H1 (cell line): Measurements from ENCODE around the gene GNG7.

Experiments used
- CBX5 ChIP-seq: fragments of 300-800, 300-1000 bp; sonication (generic); IDR thresholded peaks from 2 replicates; pipeline ENCODE4 v1.7.1; 2016; ENCODE audit warnings: antibody characterized with exemption, low read length, low read depth
- CTCF ChIP-seq, 3 experiments: IDR thresholded peaks; 1 replicate in 2 of 3; 2 replicates in 1 of 3; pipeline versions ENCODE4 v1.5.1 to v1.6.1; 2011; ENCODE audit warnings: low read length in 3 of 3, mild to moderate bottlenecking in 3 of 3, inconsistent platforms in 2 of 3, low read depth in 1 of 3, moderate library complexity in 1 of 3; ENCODE audit not compliant: insufficient read depth in 1 of 3; ENCODE audit errors: control extremely low read depth in 1 of 3
- FOSL1 ChIP-seq: IDR thresholded peaks from 2 replicates; pipeline ENCODE4 v1.6.1; 2011; ENCODE audit warnings: mild to moderate bottlenecking, low read depth, low read length, moderate library complexity; ENCODE audit not compliant: insufficient read depth
- NANOG ChIP-seq: IDR thresholded peaks from 2 replicates; pipeline ENCODE4 v1.6.1; 2011; ENCODE audit warnings: low read length, low read depth, mild to moderate bottlenecking, inconsistent platforms; ENCODE audit not compliant: insufficient read depth, poor library complexity, severe bottlenecking
- POLR2A ChIP-seq, 2 experiments: IDR thresholded peaks; 1 replicate in 1 of 2; 2 replicates in 1 of 2; pipeline ENCODE4 v1.6.1; 2011; ENCODE audit warnings: low read depth in 2 of 2, low read length in 2 of 2, mild to moderate bottlenecking in 2 of 2; ENCODE audit errors: control extremely low read depth in 1 of 2
- RBBP5 ChIP-seq: IDR thresholded peaks from 2 replicates; pipeline ENCODE4 v1.7.1; 2012; ENCODE audit warnings: low read depth, mild to moderate bottlenecking, inconsistent platforms, low read length, moderate library complexity, borderline replicate concordance
- TAF1 ChIP-seq: IDR thresholded peaks from 2 replicates; pipeline ENCODE4 v1.6.1; 2011; ENCODE audit warnings: mild to moderate bottlenecking, low read depth, low read length

DNA sequence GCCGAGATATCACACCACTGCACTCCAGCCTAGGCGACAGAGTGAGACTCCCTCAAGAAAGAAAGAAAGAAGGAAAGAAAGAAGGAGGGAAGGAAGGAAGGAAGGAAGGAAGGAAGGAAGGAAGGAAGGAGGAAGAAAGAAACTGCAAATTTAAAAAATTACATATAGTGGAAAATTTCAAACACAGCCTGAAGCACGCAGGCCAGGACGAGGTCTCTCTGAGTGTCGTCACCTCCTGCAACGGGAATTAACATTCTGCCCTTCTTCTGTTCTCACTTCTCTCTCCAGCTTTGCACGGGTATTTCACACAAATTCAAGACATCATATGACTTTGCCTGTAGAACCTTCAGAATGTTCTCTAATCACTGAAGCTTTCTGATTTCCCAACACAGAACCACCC lies 108.2 kb downstream of the GNG7 start:
- TF ChIP-seq NANOG (no peak), FOSL1 (no peak), TAF1 (no peak), RBBP5 (no peak), POLR2A (IDR thresholded peaks at IDR 0.05; ENCODE audit: control extremely low read depth in 1 of 2, low read depth in 2 of 2, low read length in 2 of 2) (no peak), CBX5 (no peak), CTCF (IDR thresholded peaks at IDR 0.05; ENCODE audit: control extremely low read depth in 1 of 3, insufficient read depth in 1 of 3, low read depth in 1 of 3, low read length in 3 of 3) (no peak)
